PC-9 (cell line): ENCODE results near the gene C11orf86. TPM values are rescaled to one million over a fixed set of nuclear protein-coding genes. Genes with fewer than 3 reads are reported as not detected.
"Not testable (repeated sequence)": the region's sequence is repeated elsewhere in the genome, so short reads cannot be mapped to it uniquely, and the experiment has no call there.

Experiments
- BruUV-seq: library from RNA; stranded (reverse); fragments of 400-500 nt; replicated peaks from 2 replicates; lab custom pipeline; 2021; lab: Mats Ljungman, UMichigan
- CTCF ChIA-PET: fragments of 300-600 bp; sonication (Branson Sonifier 250); formaldehyde crosslinking; loops from one replicate; lab custom pipeline; 2022; ENCODE audit warnings: antibody characterized with exemption; lab: Charles Lee
- POLR2A ChIA-PET: fragments of 300-600 bp; sonication (Branson Sonifier 250); formaldehyde crosslinking; loops from one replicate; lab custom pipeline; 2022; ENCODE audit warnings: antibody characterized with exemption; ENCODE audit not compliant: unreplicated experiment; lab: Charles Lee
- DNase-seq, 2 experiments: peaks; one replicate each; pipeline versions ENCODE4 v3.0.0 to v3.0.0-alpha.2; 2015 to 2022; ENCODE audit warnings: mixed read lengths in 1 of 2
- H2AFZ ChIP-seq: fragments of 200-600 bp; sonication (generic); 2 replicates; pipeline ENCODE4 v1.8.1; 2017; ENCODE audit warnings: antibody characterized with exemption
- H3F3A ChIP-seq: fragments of 200-600 bp; sonication (generic); 2 replicates; pipeline ENCODE4 v1.8.1; 2017; ENCODE audit warnings: antibody characterized with exemption, mild to moderate bottlenecking, low read depth; ENCODE audit not compliant: insufficient read depth
- H3K27ac ChIP-seq: fragments of 200-600 bp; sonication (generic); 2 replicates; pipeline ENCODE4 v1.6.1; 2016; ENCODE audit warnings: mixed run types
- H3K27me3 ChIP-seq: fragments of 200-600 bp; sonication (generic); 2 replicates; pipeline ENCODE4 v1.6.1; 2016; ENCODE audit warnings: low read depth, mixed run types; ENCODE audit not compliant: insufficient read depth
- H3K36me3 ChIP-seq: fragments of 200-600 bp; sonication (generic); 2 replicates; pipeline ENCODE4 v1.6.1; 2016; ENCODE audit warnings: low read depth, mixed run types
- H3K4me1 ChIP-seq: fragments of 200-600 bp; sonication (generic); replicated peaks from 2 replicates; pipeline ENCODE4 v1.6.1; 2016; ENCODE audit warnings: mixed run types; ENCODE audit not compliant: insufficient read depth
- H3K4me2 ChIP-seq: fragments of 200-600 bp; sonication (generic); 2 replicates; pipeline ENCODE4 v1.6.1; 2017; ENCODE audit warnings: mixed run types
- H3K4me3 ChIP-seq: fragments of 200-600 bp; sonication (generic); 2 replicates; pipeline ENCODE4 v1.6.1; 2016; ENCODE audit warnings: mixed run types
- H3K79me2 ChIP-seq: fragments of 200-600 bp; sonication (generic); 2 replicates; pipeline ENCODE4 v1.6.1; 2017; ENCODE audit warnings: low read depth, mixed run types
- H3K9me2 ChIP-seq: fragments of 200-600 bp; sonication (generic); 2 replicates; pipeline ENCODE4 v1.8.1; 2017; ENCODE audit warnings: mild to moderate bottlenecking; ENCODE audit not compliant: insufficient read depth
- H3K9me3 ChIP-seq: fragments of 200-600 bp; sonication (generic); 2 replicates; pipeline ENCODE4 v1.8.1; 2016; ENCODE audit warnings: low read depth; ENCODE audit not compliant: insufficient read depth
- H4K20me1 ChIP-seq: fragments of 200-600 bp; sonication (generic); 2 replicates; pipeline ENCODE4 v1.8.1; 2017; ENCODE audit not compliant: insufficient read depth
- EZH2 ChIP-seq: fragments of 200-600 bp; sonication (generic); IDR thresholded peaks from 2 replicates; pipeline ENCODE4 v1.8.0; 2017; ENCODE audit warnings: antibody characterized with exemption, low read depth
- intact Hi-C: fragments of 100-400 bp; cut with micrococcal nuclease; formaldehyde crosslinking; loops from one replicate; pipeline ENCODE4 v1.10.0; 2022; ENCODE audit not compliant: unreplicated experiment
- total RNA-seq: library from RNA; stranded (reverse); gene quantifications from 2 replicates; pipeline ENCODE4 v1.2.3, GENCODE V29; 2021
- TF ChIP-seq, protein P1 (sequence below): fragments of 200-600 bp; sonication (generic); conservative IDR thresholded peaks from 2 replicates; pipeline ENCODE4 v1.6.1; 2017; ENCODE audit warnings: mixed run types, antibody characterized with exemption, mild to moderate bottlenecking, moderate library complexity

Gene C11orf86
- total RNA-seq, 1 experiment from 2014 or later = not detected

DNA sequence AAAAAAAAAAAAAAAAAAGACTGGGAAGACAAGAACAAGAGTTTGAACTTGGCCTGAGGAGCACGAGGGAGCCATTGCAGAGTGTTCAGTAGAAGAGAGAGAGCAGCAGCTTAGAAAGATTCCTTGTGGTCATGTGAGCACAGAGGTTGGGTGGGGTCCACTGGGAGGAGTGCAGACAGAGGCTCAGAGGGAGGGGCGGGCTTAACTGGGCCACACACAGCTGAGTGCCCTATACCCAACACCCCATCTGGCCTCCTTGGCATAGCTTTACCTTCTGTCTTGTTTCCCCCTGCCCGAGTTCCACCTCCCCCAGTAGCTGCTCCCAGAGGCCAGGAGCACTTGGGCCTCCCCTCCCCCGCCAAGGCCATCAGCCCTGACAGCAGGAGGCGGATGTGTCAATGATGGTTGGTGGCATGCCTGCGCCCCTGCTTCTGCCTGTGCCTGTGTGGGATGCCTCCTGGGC, 12.1 kb downstream of the C11orf86 start:
- CTCF ChIA-PET = no interaction called here
- Histone ChIP-seq H3K79me2 (no peaks in the 10 kb centered on the region), H3K4me3 (no peak overlapping the region), H3K27me3 (no peaks in the 10 kb centered on the region), H3K27ac (no peak overlapping the region), H2AFZ (no peak overlapping the region), H3K9me3 (no peaks in the 10 kb centered on the region), H3K9me2 (no peaks in the 10 kb centered on the region), H3F3A (peaks cover 13% of the 10 kb centered on the region), H3K36me3 (no peaks in the 10 kb centered on the region), H3K4me1 (peaks cover 18% of the 10 kb centered on the region), H3K4me2 (no peak overlapping the region), H4K20me1 (no peaks in the 10 kb centered on the region)
- no peak for TF ChIP-seq EZH2
- TF ChIP-seq, protein P1, sequence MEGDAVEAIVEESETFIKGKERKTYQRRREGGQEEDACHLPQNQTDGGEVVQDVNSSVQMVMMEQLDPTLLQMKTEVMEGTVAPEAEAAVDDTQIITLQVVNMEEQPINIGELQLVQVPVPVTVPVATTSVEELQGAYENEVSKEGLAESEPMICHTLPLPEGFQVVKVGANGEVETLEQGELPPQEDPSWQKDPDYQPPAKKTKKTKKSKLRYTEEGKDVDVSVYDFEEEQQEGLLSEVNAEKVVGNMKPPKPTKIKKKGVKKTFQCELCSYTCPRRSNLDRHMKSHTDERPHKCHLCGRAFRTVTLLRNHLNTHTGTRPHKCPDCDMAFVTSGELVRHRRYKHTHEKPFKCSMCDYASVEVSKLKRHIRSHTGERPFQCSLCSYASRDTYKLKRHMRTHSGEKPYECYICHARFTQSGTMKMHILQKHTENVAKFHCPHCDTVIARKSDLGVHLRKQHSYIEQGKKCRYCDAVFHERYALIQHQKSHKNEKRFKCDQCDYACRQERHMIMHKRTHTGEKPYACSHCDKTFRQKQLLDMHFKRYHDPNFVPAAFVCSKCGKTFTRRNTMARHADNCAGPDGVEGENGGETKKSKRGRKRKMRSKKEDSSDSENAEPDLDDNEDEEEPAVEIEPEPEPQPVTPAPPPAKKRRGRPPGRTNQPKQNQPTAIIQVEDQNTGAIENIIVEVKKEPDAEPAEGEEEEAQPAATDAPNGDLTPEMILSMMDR = no peak
- no TSS peak for BruUV-seq
- intact Hi-C loops = no loop called here
- no peak for DNase-seq
- POLR2A ChIA-PET = no interaction called here

DNA sequence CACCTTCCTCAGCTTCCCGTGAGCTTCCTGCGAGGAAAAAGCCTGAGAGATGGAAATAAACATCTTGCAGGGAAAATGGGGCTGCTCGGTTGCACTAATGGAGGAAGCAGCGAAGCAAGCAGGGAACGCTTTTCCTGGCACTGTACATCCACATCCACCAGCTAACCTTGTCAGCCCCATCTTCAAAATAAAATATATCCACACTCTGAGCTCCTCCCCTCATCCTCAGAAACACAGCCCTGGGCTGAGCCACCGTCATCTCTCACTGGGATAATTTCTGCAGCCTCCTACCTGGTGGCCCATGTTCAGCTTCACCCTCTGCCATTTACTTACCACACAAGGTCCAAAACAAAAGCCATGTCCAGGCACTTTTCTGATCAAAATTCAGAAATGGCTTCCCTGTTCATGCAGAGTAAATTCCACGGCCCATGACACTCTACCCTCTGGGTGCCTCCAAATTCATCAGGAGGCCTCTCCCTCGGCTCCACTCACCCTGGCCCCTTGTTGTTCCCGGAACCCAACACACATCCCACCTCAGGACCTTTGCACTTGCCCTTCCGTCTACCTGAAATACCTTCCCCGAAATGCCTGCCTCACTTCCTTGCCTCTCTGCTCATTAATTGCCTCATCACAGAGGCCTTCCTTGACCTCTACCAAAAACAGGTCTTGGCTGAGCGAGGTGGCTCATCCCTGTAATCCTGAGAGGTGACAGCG, 13.0 kb downstream of the C11orf86 start:
- peaks cover 4% of the 10 kb centered on the region; the same call in 1 of the 2 replicates for H3F3A ChIP-seq
- no peaks in the 10 kb centered on the region for H3K27me3 ChIP-seq
- peaks cover 10% of the 10 kb centered on the region for H3K4me1 ChIP-seq
- H2AFZ ChIP-seq = no peak overlapping the region
- TF ChIP-seq, protein P1 = no peak
- no peak for TF ChIP-seq EZH2
- no peak for DNase-seq
- no peaks in the 10 kb centered on the region for H3K36me3 ChIP-seq
- no TSS peak for BruUV-seq
- ChIA-PET POLR2A (no interaction called here), CTCF (no interaction called here)
- intact Hi-C loops = no loop called here
- no peaks in the 10 kb centered on the region for H4K20me1 ChIP-seq
- H3K79me2 ChIP-seq = no peaks in the 10 kb centered on the region
- H3K4me3 ChIP-seq = no peak overlapping the region
- no peak overlapping the region for H3K27ac ChIP-seq
- H3K4me2 ChIP-seq = no peak overlapping the region
- H3K9me2 ChIP-seq = no peaks in the 10 kb centered on the region
- no peaks in the 10 kb centered on the region for H3K9me3 ChIP-seq

DNA sequence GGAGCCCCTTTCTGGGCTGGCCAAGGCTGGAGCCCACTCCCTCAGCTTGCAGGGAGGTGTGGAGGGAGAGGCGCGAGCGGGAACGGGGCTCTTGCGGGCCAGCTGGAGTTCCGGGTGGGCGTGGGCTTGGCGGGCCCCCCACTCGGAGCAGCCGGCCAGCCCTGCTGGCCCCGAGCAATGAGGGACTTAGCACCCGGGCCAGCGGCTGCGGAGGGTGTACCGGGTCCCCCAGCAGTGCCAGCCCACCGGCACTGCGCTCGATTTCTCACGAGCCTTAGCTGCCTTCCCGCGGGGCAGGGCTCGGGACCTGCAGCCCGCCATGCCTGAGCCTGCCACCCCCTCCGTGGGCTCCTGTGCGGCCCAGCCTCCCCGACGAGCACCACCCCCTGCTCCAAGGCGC, 13.6 kb downstream of the C11orf86 start:
- H3K4me3 ChIP-seq, H4K20me1 ChIP-seq, intact Hi-C loops, H3K36me3 ChIP-seq, H3K4me2 ChIP-seq, H3K4me1 ChIP-seq, H3K9me2 ChIP-seq, CTCF ChIA-PET, H3K79me2 ChIP-seq, H3F3A ChIP-seq, POLR2A ChIA-PET, H3K9me3 ChIP-seq, H3K27ac ChIP-seq, BruUV-seq, DNase-seq, H3K27me3 ChIP-seq, H2AFZ ChIP-seq: not testable (repeated sequence)

DNA sequence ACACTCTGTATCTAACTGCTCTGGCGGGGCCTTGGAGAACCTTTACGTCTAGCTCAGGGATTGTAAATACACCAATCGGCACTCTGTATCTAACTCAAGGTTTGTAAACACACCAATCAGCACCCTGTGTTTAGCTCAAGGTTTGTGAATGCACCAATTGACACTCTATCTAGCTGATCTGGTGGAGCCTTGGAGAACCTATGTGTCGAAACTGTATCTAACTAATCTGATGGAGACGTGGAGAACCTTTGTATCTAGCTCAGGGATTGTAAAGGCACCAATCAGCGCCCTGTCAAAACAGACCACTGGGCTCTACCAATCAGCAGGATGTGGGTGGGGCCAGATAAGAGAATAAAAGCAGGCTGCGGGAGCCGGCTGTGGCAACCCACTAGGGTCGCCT, 14.3 kb downstream of the C11orf86 start:
- H4K20me1 ChIP-seq, H3F3A ChIP-seq, H3K27me3 ChIP-seq, H3K4me1 ChIP-seq, H3K36me3 ChIP-seq, H3K27ac ChIP-seq, H3K9me2 ChIP-seq, DNase-seq, CTCF ChIA-PET, BruUV-seq, H3K9me3 ChIP-seq, H3K79me2 ChIP-seq, intact Hi-C loops, H3K4me2 ChIP-seq, H2AFZ ChIP-seq, H3K4me3 ChIP-seq: not testable (repeated sequence)
- POLR2A ChIA-PET = interaction anchor here (0.7 kb wide), 1 partner anchor 19 kb away, joined by 5 read pairs; no protein-coding TSS in a partner anchor
